HS-27A (cell line): ENCODE results near the gene CGB5.
"Not testable (repeated sequence)": the region's sequence is repeated elsewhere in the genome, so short reads cannot be mapped to it uniquely, and the experiment has no call there.

Experiments
- DNase-seq: peaks from one replicate; pipeline ENCODE4 v3.0.0-alpha.2; 2012; ENCODE audit warnings: low read depth, missing footprints

The CGB5 gene

DNA sequence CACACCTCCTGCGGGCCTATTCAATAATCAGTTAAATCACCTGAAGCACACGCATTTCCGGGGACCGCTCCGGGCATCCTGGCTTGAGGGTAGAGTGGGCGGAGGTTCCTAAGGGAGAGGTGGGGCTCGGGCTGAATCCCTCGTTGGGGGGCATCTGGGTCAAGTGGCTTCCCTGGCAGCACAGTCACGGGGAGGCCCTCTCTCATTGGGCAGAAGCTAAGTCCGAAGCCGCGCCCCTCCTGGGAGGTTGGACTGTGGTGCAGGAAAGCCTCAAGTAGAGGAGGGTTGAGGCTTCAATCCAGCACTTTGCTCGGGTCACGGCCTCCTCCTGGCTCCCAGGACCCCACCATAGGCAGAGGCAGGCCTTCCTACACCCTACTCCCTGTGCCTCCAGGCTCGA, at the start of gene CGB5:
TSS of gene CGB5 (plus strand) at position 301 of the 400 bp plus-strand sequence. CDS start 362 bp downstream, outside the sequence.
- not testable (repeated sequence) for DNase-seq

- no peak for DNase-seq
Measured at GRCh38 chr19:48994035-48994386, 49.6 kb upstream of the CGB5 start.

- no peak for DNase-seq
Measured at GRCh38 chr19:48997972-48998371, 45.7 kb upstream of the CGB5 start.

DNA sequence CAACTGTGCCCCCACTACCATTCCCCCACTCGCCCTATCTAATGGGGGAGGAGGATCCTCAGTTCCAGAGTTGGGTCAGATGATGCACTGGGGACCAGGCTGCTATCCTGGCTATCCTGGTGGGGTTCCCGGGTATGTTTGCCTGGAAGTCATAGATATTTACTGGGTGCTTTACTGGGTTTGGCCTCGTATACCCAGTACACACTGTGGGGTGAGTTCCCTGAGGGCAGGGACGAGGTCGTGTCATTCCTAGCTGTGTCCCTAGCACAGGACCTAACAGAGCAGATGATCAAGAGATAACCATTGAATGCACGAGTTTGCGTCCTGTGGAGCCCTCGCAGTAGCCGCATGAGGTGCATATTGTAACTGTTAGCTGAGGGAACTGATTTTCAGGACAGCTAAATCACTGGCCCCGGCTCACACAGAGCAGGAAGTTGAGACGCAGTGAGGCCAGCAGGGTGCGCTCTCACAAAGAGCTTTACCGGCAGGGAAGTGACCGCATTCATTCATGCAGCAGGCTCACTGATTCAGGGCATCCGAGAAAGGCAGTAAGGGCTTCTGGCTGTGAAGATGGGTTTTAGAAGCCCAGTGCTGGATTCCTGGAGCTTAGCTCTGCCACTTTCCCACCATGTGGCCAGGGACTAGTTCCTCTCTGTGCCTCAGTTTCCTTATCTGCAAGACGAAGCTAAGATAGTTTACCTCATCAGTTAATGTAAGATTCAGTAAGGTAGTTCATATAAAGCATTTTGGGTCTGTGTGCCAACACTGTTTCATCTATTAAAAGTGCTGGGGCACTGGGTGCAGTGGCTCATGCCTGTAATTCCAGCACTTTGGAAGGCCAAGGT, 43.9 kb upstream of the CGB5 start:
- no peak for DNase-seq

- no peak for DNase-seq
Measured at GRCh38 chr19:49004133-49004532, 39.5 kb upstream of the CGB5 start.

GRCh38 chr19:49004964-49005614, 38.6 kb upstream of the CGB5 start:
- no peak for DNase-seq

DNA sequence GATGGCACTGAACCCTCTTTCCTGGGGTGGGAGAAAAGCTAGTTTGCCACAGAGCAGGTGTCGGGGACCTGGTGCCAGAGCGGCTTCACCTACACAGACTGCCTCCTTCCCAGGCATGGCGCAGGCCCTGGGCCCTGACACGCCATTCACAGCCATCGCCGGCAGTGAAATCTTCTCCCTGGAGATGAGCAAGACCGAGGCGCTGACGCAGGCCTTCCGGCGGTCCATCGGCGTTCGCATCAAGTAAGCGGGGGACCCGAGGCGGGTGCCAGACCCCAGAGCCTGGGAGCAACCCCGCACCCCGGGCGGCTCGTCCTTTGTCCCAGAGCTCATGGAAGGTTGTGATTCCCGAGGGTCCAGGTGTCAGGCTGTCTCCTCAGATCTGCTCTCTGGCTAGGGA, 36.7 kb upstream of the CGB5 start:
- no peak for DNase-seq

DNA sequence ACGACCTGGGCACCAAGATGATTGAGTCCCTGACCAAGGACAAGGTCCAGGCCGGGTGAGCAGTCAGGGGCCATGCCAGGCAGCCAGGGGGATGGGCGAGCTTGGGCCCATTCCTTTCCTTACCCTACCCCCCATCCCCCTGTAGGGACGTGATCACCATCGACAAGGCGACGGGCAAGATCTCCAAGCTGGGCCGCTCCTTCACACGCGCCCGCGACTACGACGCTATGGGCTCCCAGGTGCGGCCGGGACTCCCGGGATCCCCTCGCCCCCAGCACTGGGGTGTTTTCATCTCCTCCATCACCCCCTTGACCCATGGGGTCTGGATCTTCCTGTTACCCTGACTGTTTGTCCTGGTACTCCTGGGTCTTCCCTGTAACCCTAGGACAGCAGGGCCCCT, 33.8 kb upstream of the CGB5 start:
- no peak for DNase-seq

DNA sequence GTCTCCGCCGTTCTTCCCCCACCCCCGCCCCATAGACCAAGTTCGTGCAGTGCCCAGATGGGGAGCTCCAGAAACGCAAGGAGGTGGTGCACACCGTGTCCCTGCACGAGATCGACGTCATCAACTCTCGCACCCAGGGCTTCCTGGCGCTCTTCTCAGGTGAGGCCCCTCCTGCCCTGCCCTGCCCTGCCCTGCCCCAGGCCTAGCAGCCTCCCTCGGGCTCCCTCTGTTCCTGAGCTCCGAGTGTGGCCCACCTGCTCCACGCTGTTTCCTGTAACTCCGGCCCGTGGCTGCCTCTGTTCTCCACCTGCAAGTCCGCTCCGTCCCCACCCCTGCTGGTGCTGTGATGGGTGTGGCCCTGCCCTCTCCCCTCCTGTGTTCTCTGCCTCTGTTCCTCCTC, 33.2 kb upstream of the CGB5 start:
- DNase-seq, result no peak

- DNase-seq, result no peak
Measured at GRCh38 chr19:49011194-49011593, 32.5 kb upstream of the CGB5 start.

DNA sequence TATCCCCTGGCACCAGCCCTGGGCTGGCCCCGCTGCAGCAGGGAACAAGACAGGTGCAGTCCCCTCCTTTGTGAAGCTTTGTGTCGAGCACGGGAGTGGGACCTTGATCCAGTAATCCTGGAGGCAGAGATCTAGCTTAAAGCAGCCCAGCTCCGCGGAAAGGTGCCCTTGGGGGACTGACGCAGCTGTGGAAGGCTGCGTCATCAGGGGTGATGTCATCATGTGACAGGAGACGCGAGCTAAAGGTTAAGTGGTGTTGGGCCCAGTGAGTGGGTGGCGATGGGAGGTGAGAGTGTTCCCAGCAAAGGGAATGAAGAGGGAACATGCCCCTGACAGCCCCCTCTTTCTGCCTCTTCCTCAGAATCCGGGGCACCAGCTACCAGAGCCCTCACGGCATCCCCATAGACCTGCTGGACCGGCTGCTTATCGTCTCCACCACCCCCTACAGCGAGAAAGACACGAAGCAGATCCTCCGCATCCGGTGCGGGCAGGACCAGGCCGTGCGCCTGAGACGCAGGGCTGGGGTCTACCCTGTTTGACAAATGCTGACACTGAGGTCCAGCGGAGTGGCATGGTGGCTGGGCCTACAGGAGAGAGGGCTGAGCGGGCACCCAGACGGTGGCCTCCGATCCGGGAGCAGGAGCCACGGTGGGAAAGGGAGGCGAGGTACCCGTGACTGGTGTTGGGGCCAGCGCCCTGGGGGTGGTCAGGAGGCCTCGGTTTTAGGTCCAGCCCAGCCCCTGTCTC, 29.4 kb upstream of the CGB5 start:
- no peak for DNase-seq

- DNase-seq, result no peak
Measured at GRCh38 chr19:49014870-49015255, 28.8 kb upstream of the CGB5 start.

GRCh38 chr19:49016067-49016839, 27.4 kb upstream of the CGB5 start:
- no peak for DNase-seq

- DNase-seq, result no peak
Measured at GRCh38 chr19:49017041-49017665, 26.5 kb upstream of the CGB5 start, which contains the start of gene LHB. Gene LHB, minus strand, starts transcription at chr19:49017091. Its CDS starts 10 bp downstream, at chr19:49017081.

DNA sequence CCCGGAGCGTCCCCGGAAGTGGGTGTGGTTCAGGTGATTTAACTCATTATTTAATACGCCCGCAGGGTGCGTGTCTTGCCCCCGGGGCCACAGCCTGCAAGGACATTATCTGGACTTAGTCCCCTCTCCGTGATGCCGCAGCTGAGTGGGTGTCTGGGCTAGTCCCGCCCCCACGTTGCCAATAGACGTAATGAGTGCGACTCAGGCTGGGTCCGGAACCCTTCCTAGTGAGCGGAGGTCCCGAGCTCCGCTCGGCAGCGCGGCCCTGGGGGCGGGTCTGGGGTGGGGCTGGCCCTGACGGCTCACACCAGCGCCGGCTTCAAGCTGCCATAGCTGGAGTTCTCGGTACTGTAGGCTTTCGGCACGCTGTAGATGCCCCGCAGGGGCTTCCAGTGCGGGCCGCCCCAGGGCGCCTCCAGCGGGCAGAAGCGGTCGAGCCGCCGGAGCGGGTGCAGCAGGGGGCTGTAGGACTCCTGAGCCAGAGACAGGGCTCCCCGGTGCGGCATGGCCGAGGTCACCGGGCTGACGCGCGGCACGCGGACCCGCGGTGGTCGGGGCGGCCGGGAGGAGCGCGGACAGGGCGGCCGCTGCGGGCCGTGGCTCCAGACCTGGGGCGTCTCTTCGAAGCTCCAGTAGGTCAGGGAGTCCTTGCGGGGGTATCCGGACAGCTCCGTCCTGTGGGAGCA, 25.8 kb upstream of the CGB5 start:
- DNase-seq, result no peak

DNA sequence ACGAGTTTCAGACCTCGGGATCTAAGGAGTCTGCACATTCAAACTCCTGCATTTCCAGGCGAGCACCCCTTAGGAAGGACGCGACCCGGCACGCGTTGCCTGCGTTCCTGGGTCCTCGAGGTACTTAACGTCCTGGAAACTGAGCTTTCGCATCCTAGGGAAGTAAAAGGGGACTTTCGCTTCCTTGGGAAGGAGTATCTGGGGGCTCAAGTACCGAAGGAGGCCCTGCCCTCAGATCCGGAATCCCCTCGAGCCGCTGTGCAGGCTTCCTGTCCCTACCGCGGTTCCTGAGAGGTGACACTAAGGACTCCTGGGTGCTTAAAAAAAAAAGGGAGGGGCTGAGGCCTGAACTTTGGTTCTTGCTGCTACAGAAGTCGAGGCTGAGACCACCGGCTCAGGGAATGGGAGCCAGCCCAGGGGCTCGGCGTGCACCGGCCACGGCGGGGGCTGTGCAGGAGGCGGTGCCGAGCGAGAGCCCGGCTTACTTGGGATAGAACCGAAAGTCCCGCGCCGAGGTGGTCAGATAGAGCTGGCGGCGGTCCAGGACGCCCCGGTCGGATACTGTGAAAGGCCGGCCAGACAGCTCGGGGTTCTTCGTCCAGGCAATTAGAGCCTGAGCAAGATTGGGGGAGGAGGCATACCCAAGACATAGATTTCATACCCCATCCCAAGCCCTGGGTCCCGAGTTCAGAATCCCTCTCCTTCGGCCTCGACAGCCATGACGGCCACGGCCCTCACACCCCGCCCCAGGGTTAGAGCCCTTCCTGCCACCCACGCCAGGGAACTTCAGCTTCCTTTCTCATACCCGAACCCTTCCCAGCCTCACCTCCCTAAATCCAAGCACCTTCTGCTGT, 25.0 kb upstream of the CGB5 start:
- not testable (repeated sequence) for DNase-seq

GRCh38 chr19:49019242-49019932, 24.3 kb upstream of the CGB5 start:
- no peak for DNase-seq

DNA sequence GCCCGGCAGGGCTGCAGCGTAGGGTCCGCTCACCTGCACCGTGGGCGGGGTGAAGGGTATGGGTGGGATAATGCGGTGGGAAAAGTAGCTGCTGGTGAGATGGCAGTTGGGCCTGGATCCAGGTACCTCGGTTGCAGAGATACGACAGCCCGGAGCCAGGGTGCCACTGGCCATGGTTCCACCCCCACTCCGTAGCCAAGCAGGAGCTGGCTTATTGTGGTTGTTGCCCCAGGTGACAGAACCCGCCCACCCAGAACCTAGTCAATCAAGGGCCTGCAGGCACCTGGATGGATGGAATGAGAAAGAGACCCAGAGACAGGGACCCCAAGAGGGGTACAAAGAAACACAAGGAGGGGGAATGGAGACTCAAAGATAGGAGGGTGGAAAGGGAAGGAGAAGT, 23.3 kb upstream of the CGB5 start:
- DNase-seq, result no peak
